SU-DHL-6 (cell line): Measurements from ENCODE around the gene GRK2.

Experiments used
- EZH2phosphoT487 ChIP-seq: fragments of 200-600 bp; sonication (generic), shearing (Covaris generic); conservative IDR thresholded peaks from 2 replicates; pipeline ENCODE4 v1.6.1; 2018; ENCODE audit warnings: mild to moderate bottlenecking, antibody characterized with exemption, low read length, moderate library complexity, mixed read lengths
- TF ChIP-seq, protein P1 (sequence below): fragments of 200-600 bp; sonication (generic); IDR thresholded peaks from one replicate; pipeline ENCODE4 v1.5.1; 2017; ENCODE audit warnings: antibody characterized with exemption, mild to moderate bottlenecking, low read length, moderate library complexity; ENCODE audit not compliant: insufficient read depth, poor library complexity, severe bottlenecking

DNA sequence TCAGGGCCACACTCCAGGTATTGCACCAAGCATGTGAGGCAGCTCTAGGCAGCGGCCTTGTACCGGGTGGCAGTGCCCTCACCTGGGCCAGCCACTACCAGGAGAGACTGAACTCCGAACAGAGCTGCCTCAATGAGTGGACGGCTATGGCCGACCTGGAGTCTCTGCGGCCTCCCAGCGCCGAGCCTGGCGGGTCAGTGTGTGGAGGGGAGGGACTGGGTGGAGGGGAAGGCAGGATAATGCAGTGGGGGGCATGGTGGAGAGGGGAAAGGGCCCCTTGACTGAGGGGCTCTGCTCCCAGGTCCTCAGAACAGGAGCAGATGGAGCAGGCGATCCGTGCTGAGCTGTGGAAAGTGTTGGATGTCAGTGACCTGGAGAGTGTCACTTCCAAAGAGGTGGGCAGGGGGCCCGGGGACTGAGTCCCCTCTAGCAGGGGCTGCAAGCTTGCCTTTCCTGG lies 41.3 kb downstream of the GRK2 start:
- TF ChIP-seq, protein P1, sequence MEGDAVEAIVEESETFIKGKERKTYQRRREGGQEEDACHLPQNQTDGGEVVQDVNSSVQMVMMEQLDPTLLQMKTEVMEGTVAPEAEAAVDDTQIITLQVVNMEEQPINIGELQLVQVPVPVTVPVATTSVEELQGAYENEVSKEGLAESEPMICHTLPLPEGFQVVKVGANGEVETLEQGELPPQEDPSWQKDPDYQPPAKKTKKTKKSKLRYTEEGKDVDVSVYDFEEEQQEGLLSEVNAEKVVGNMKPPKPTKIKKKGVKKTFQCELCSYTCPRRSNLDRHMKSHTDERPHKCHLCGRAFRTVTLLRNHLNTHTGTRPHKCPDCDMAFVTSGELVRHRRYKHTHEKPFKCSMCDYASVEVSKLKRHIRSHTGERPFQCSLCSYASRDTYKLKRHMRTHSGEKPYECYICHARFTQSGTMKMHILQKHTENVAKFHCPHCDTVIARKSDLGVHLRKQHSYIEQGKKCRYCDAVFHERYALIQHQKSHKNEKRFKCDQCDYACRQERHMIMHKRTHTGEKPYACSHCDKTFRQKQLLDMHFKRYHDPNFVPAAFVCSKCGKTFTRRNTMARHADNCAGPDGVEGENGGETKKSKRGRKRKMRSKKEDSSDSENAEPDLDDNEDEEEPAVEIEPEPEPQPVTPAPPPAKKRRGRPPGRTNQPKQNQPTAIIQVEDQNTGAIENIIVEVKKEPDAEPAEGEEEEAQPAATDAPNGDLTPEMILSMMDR, result no peak
- no peak for TF ChIP-seq EZH2phosphoT487
